Measurements from ENCODE around the gene LY86. TPM values are rescaled to one million over a fixed set of nuclear protein-coding genes. Genes with fewer than 3 reads are reported as not detected.
"Not testable (repeated sequence)": the region's sequence is repeated elsewhere in the genome, so short reads cannot be mapped to it uniquely, and the experiment has no call there.

LY86 gene
- total and polyA plus RNA-seq, 2 experiments from 2014 or later = not detected

DNA sequence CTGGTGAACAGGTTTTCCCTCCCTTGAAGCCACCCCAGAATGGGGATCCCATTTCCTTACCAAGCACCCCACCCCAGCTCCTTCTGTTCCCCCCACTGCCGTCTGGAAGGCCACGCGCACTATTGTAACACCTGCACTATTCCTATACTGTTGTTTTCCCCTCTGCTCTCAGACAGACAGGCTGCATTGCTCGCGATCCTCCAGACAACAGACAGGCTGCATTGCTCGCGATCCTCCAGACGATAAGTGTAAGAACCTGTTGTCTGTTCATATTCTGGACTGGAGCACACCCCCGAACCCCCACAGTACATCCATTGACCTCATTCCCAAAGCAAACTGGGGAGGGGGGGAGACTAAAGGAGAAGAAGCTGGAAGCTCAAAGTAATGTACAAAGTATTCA, 72.7 kb downstream of the LY86 start:
- Histone ChIP-seq H3K4me1 (ENCODE audit: low read depth) (peaks cover 5% of the 10 kb centered on the region), H3K27ac (no peak overlapping the region), H3K9me3 (ENCODE audit: low read depth) (no peaks in the 10 kb centered on the region), H3K4me3 (no peak overlapping the region), H3K27me3 (no peaks in the 10 kb centered on the region), H3K36me3 (no peaks in the 10 kb centered on the region)
- DNase-seq (ENCODE audit: low read depth in 1 of 2, low spot score in 1 of 2) = no peak
- TF ChIP-seq, protein P1, sequence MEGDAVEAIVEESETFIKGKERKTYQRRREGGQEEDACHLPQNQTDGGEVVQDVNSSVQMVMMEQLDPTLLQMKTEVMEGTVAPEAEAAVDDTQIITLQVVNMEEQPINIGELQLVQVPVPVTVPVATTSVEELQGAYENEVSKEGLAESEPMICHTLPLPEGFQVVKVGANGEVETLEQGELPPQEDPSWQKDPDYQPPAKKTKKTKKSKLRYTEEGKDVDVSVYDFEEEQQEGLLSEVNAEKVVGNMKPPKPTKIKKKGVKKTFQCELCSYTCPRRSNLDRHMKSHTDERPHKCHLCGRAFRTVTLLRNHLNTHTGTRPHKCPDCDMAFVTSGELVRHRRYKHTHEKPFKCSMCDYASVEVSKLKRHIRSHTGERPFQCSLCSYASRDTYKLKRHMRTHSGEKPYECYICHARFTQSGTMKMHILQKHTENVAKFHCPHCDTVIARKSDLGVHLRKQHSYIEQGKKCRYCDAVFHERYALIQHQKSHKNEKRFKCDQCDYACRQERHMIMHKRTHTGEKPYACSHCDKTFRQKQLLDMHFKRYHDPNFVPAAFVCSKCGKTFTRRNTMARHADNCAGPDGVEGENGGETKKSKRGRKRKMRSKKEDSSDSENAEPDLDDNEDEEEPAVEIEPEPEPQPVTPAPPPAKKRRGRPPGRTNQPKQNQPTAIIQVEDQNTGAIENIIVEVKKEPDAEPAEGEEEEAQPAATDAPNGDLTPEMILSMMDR (IDR thresholded peaks at IDR 0.05; ENCODE audit: low read depth, low read length) = no peak

DNA sequence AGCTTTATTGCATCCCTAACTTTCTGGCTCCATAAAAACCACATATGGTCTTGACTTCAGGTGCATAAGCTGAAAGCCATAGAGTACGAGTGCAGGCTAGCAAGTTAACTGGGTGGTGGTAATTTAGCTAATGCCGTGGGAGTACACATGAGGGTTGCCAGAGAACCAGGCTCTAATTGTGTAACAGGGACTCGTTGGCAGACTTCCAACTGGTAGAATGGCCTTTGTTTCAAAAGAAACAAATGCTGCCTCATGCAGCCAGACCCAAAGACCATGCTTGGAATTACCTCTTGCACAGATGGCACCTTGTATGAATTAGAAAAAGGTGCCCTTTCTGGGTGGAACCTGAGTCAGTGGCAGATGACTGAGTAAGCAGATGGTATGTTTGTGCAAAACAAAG, 73.2 kb downstream of the LY86 start:
- H3K4me1 ChIP-seq (ENCODE audit: low read depth) = peaks cover 5% of the 10 kb centered on the region
- no peaks in the 10 kb centered on the region for H3K27me3 ChIP-seq
- H3K9me3 ChIP-seq (ENCODE audit: low read depth) = no peaks in the 10 kb centered on the region
- no peak overlapping the region for H3K4me3 ChIP-seq
- H3K27ac ChIP-seq = no peak overlapping the region
- no peaks in the 10 kb centered on the region for H3K36me3 ChIP-seq
- DNase-seq (ENCODE audit: low read depth in 1 of 2, low spot score in 1 of 2) = peak; percentile 25 to 91
- TF ChIP-seq, protein P1 (IDR thresholded peaks at IDR 0.05; ENCODE audit: low read depth, low read length) = no peak

DNA sequence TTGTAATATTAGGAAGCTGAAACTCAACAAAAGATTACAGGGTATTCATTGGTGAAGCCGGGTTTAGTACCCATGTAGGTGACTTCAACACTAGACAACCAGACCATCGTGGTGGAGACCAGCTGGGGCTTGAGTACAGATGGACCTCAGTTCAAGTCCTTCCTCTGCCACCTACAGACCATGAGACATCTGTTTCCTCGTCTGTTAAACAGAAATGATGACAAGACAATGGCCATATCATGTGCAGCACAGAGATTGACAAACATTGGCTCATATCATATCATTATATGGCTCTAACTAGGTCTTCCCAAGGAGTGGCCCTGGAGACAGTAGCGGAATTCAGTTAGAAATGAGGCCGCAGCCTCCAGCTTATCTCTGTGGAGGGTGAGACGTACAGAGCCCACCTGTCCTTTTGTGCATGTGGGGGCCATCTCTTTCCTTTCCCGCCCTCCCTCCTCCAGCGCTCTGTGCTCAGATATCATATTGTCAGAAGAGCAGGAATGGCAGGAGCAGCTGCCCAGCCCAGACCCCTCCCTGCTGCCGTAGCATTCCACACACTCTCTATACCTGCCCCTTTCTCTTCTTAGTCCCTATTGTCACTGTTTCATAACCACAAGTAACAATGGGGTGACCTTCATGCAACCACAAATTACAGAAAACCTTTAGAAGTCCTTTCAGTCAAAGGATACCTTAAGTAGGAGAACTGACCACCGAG, 75.1 kb downstream of the LY86 start:
- Histone ChIP-seq H3K9me3 (ENCODE audit: low read depth) (no peaks in the 10 kb centered on the region), H3K4me1 (ENCODE audit: low read depth) (peaks cover 5% of the 10 kb centered on the region), H3K27ac (no peak overlapping the region), H3K36me3 (no peaks in the 10 kb centered on the region), H3K4me3 (no peak overlapping the region), H3K27me3 (no peaks in the 10 kb centered on the region)
- TF ChIP-seq, protein P1 (IDR thresholded peaks at IDR 0.05; ENCODE audit: low read depth, low read length) = no peak
- DNase-seq (ENCODE audit: low read depth in 1 of 2, low spot score in 1 of 2) = no peak

DNA sequence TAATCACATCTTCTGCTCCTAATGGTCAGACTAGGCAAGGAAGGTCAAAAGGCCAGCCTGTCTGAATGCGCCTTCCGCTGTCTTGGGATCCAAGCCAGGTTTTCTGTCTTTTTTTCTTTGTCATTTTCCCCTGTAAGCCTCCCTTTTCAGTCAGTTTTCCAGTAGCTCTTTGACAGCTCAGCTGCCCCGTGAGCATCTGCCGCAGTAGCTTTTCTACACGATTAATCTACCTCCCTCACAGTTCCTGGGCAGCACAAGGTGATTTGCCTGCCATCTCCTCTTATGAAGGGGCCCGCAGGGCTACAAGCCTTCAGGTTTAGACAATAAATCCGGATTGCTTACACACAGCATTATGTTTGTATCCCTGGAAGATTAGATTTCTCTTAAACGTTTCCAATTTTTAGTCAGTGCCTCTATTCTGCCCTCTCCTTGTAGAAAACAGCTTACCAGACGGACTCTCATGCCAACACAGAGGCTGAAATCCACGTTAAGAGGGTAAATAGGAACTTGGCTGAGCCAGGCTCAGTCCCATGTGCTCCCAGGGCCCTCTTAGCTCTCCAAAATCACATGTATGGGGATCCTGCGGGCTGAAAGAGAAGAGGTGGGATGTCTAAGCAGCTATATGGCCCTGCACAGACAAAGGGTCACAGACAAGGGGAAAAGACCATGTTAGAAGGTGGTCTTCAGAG, 77.2 kb downstream of the LY86 start:
- DNase-seq (ENCODE audit: low read depth in 1 of 2, low spot score in 1 of 2) = no peak
- no peaks in the 10 kb centered on the region for H3K36me3 ChIP-seq
- no peak overlapping the region for H3K27ac ChIP-seq
- TF ChIP-seq, protein P1 (IDR thresholded peaks at IDR 0.05; ENCODE audit: low read depth, low read length) = no peak
- peaks cover 5% of the 10 kb centered on the region for H3K4me1 ChIP-seq (ENCODE audit: low read depth)
- no peaks in the 10 kb centered on the region for H3K27me3 ChIP-seq
- no peaks in the 10 kb centered on the region for H3K9me3 ChIP-seq (ENCODE audit: low read depth)
- H3K4me3 ChIP-seq = no peak overlapping the region

DNA sequence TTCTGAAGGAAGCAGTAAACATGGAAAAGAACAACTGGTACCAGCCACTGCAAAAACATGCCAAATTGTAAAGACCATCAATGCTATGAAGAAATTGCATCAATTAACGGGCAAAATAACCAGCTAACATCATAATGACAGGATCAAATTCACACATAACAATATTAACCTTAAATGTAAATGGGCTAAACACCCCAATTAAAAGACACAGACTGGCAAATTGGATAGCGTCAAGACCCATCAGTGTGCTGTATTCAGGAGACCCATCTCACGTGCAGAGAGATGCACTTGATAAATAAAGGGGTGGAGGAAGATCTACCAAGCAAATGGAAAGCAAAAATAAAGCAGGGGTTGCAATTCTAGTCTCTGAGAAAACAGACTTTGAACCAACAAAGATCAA, 81.6 kb downstream of the LY86 start:
- H3K27ac ChIP-seq; H3K4me3 ChIP-seq; H3K9me3 ChIP-seq (ENCODE audit: low read depth); H3K27me3 ChIP-seq; H3K4me1 ChIP-seq (ENCODE audit: low read depth); DNase-seq (ENCODE audit: low read depth in 1 of 2, low spot score in 1 of 2); H3K36me3 ChIP-seq: not testable (repeated sequence)

DNA sequence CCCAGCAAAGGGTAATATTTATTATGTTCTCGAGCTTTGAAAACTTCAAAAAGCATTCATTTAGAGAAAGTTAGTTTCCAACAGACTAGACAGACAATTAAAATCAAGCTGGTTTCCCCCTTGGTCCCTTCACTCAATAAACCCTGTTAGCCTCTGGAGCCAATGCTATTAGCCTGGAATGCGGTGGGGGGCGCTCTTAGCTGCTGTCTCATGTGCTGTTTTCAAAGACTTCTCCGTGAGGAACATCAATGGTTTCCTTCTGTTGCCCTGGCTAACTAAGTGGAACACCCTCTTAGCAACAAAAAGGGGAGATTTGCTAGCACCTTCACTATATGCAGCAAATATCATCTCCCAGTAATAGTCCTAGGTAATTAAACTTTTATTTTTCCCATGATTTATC, 86.4 kb downstream of the LY86 start:
- H3K4me3 ChIP-seq = no peak overlapping the region
- H3K9me3 ChIP-seq (ENCODE audit: low read depth) = no peaks in the 10 kb centered on the region
- H3K36me3 ChIP-seq = no peaks in the 10 kb centered on the region
- H3K27ac ChIP-seq = no peak overlapping the region
- H3K27me3 ChIP-seq = no peaks in the 10 kb centered on the region
- peak in 1 of 2 donors; percentile 24 for DNase-seq (ENCODE audit: low read depth in 1 of 2, low spot score in 1 of 2)
- H3K4me1 ChIP-seq (ENCODE audit: low read depth) = no peaks in the 10 kb centered on the region
- TF ChIP-seq, protein P1 (IDR thresholded peaks at IDR 0.05; ENCODE audit: low read depth, low read length) = peak; percentile 41
